Measurements from ENCODE around the gene SLC25A19.

DNA sequence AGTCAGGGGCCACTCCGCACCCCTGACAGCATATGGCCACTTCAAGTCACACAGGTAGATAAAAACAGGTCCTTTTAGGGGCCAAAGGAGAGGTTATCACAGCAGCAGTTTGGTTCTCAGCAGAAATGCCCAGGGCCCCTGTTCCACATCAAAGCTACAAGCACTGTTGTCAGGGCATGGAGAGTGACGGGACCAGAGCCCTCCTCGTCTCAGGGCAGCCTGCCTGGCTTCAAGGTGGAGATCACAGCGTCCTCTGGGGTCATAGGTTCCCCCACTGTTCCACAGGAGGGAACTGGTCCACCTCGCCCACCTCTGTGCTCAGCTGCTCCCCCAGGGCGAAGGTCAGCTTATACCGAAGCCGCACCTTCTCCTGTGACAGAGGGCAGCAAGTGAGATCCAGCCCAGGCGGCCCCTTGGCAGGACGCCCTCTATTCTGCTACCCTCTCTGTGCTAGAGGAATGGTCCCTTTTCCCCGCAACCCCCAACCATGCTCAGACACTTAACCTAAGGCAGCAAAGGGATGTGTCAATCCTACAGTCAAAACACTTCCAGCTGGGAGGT is 51.1 kb downstream of the SLC25A19 start:
- TF ChIP-seq, protein P1, sequence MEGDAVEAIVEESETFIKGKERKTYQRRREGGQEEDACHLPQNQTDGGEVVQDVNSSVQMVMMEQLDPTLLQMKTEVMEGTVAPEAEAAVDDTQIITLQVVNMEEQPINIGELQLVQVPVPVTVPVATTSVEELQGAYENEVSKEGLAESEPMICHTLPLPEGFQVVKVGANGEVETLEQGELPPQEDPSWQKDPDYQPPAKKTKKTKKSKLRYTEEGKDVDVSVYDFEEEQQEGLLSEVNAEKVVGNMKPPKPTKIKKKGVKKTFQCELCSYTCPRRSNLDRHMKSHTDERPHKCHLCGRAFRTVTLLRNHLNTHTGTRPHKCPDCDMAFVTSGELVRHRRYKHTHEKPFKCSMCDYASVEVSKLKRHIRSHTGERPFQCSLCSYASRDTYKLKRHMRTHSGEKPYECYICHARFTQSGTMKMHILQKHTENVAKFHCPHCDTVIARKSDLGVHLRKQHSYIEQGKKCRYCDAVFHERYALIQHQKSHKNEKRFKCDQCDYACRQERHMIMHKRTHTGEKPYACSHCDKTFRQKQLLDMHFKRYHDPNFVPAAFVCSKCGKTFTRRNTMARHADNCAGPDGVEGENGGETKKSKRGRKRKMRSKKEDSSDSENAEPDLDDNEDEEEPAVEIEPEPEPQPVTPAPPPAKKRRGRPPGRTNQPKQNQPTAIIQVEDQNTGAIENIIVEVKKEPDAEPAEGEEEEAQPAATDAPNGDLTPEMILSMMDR (IDR thresholded peaks at IDR 0.05) = no peak
- no peak for TF ChIP-seq ZFX (IDR thresholded peaks at IDR 0.05; ENCODE audit: borderline replicate concordance)
